Measurements from ENCODE around the gene SNX1.
"Not testable (repeated sequence)": the region's sequence is repeated elsewhere in the genome, so short reads cannot be mapped to it uniquely, and the experiment has no call there.

Gene SNX1

DNA sequence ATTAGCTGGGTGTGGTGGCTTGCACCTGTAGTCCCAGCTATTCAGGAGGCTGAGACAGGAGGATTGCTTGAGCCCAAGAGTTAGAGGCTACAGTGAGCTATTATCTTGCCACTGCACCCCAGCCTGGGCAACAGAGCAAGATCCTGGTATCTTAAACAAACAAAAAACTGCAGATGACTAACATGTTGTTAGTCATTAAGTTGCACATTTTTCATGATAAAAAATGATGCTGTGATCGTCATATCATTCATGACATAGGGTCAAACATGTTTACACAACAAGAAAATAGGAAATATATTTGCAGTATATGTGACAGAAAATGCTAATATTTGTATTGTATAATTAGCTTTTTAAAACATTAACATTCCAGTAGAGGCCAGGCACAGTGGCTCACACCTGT is 29.3 kb upstream of the SNX1 start:
- H3K9ac ChIP-seq (ENCODE audit: low read length): no peak overlapping the region
- H3K27ac ChIP-seq (ENCODE audit: low read depth, low read length): no peak overlapping the region
- no peak overlapping the region for H3K4me3 ChIP-seq (ENCODE audit: low read length)
- H3K4me1 ChIP-seq (ENCODE audit: control insufficient read depth, insufficient read depth, low read length): peaks cover 5% of the 10 kb centered on the region
- no peaks in the 10 kb centered on the region for H3K36me3 ChIP-seq (ENCODE audit: control insufficient read depth, insufficient read depth, low read length)
- H3K27me3 ChIP-seq (ENCODE audit: control insufficient read depth, insufficient read depth, low read length): no peaks in the 10 kb centered on the region

DNA sequence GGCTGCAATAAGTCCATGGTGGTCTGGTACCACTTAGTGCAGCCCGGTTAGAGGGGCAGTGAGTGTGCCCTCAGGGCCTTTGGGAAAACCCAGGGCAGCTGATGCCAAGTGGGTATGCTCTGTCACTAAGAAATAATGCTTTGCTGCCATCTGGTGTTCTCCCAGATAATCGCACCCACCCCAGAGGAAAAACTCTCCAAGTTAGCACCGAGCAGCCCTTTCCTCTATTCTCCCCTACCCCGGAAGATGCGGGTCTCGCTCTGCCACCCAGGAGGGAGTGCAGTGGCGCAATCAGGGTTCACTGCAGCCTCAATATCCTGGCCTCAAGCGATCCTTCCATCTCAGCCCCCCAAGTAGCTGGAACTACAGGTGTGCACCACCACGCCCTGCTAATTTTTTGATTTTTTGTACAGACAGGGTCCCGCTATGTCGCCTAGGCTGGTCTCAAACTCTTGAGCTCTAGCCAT is 28.2 kb upstream of the SNX1 start:
- no peak overlapping the region for H3K9ac ChIP-seq (ENCODE audit: low read length)
- H3K36me3 ChIP-seq (ENCODE audit: control insufficient read depth, insufficient read depth, low read length): peaks cover 7% of the 10 kb centered on the region
- no peaks in the 10 kb centered on the region for H3K27me3 ChIP-seq (ENCODE audit: control insufficient read depth, insufficient read depth, low read length)
- H3K4me3 ChIP-seq (ENCODE audit: low read length): peak overlapping the region; percentile 27
- no peak overlapping the region for H3K27ac ChIP-seq (ENCODE audit: low read depth, low read length)
- H3K4me1 ChIP-seq (ENCODE audit: control insufficient read depth, insufficient read depth, low read length): peaks cover 12% of the 10 kb centered on the region

GRCh38 chr15:64068133-64068532 is 27.6 kb upstream of the SNX1 start:
- Histone ChIP-seq H3K4me1 (ENCODE audit: control insufficient read depth, insufficient read depth, low read length) (peaks cover 12% of the 10 kb centered on the region), H3K27me3 (ENCODE audit: control insufficient read depth, insufficient read depth, low read length) (no peaks in the 10 kb centered on the region), H3K36me3 (ENCODE audit: control insufficient read depth, insufficient read depth, low read length) (peaks cover 7% of the 10 kb centered on the region), H3K27ac (ENCODE audit: low read depth, low read length) (no peak overlapping the region), H3K9ac (ENCODE audit: low read length) (no peak overlapping the region), H3K4me3 (ENCODE audit: low read length) (no peak overlapping the region)

GRCh38 chr15:64070106-64070505 is 25.7 kb upstream of the SNX1 start:
- Histone ChIP-seq H3K4me3 (ENCODE audit: low read length) (no peak overlapping the region), H3K36me3 (ENCODE audit: control insufficient read depth, insufficient read depth, low read length) (peaks cover 7% of the 10 kb centered on the region), H3K27ac (ENCODE audit: low read depth, low read length) (no peak overlapping the region), H3K4me1 (ENCODE audit: control insufficient read depth, insufficient read depth, low read length) (peaks cover 12% of the 10 kb centered on the region), H3K27me3 (ENCODE audit: control insufficient read depth, insufficient read depth, low read length) (no peaks in the 10 kb centered on the region), H3K9ac (ENCODE audit: low read length) (no peak overlapping the region)

- Histone ChIP-seq H3K27me3 (ENCODE audit: control insufficient read depth, insufficient read depth, low read length) (no peaks in the 10 kb centered on the region), H3K27ac (ENCODE audit: low read depth, low read length) (peak overlapping the region; percentile 69), H3K4me3 (ENCODE audit: low read length) (no peak overlapping the region), H3K9ac (ENCODE audit: low read length) (no peak overlapping the region), H3K36me3 (ENCODE audit: control insufficient read depth, insufficient read depth, low read length) (peaks cover 7% of the 10 kb centered on the region), H3K4me1 (ENCODE audit: control insufficient read depth, insufficient read depth, low read length) (peaks cover 12% of the 10 kb centered on the region)
Observed at GRCh38 chr15:64070965-64071851, 24.6 kb upstream of the SNX1 start.

DNA sequence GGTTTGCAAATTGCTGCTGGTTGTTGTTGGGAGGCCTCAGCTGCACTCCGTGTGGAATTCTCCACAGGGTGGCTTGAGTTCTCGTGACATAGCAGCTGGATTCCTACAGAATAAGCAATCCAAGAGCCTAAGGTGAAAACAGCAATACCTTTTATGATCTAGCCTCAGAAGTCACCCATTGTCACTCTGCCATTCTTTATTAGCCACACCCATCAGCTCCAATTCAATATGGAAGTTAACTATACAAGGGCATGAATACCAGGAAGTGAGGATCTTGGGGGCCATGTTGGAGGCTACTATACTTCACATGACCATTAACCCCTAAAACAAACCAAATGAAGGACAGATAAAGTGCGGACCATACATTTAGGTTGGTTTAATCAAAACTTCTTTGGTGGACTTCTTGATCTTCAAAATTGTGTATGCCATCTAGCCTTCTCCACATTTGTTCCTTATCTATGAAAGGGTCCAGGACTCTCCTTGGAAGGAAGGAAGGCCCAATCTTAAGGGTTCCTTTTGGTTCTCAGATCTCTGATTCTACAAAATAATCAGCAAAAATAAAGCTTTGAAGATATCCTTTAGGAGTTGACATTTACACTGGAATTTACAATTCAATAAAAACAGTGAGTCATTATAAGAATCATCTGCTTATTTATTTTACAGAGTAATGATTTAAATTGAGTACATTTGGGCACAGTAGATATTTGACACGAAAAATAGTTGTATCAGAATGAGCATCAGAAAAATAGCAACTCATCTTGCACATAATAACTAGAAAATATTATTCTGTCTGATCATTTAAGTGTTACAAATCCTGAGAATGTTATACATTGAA is 23.6 kb upstream of the SNX1 start:
- Histone ChIP-seq H3K4me1 (ENCODE audit: control insufficient read depth, insufficient read depth, low read length) (peaks cover 12% of the 10 kb centered on the region), H3K36me3 (ENCODE audit: control insufficient read depth, insufficient read depth, low read length) (peaks cover 7% of the 10 kb centered on the region), H3K27me3 (ENCODE audit: control insufficient read depth, insufficient read depth, low read length) (no peaks in the 10 kb centered on the region), H3K4me3 (ENCODE audit: low read length) (no peak overlapping the region), H3K9ac (ENCODE audit: low read length) (no peak overlapping the region), H3K27ac (ENCODE audit: low read depth, low read length) (peak overlapping the region; percentile 69)

- H3K4me1 ChIP-seq (ENCODE audit: control insufficient read depth, insufficient read depth, low read length): peaks cover 12% of the 10 kb centered on the region
- no peak overlapping the region for H3K27ac ChIP-seq (ENCODE audit: low read depth, low read length)
- H3K4me3 ChIP-seq (ENCODE audit: low read length): no peak overlapping the region
- no peak overlapping the region for H3K9ac ChIP-seq (ENCODE audit: low read length)
- peaks cover 7% of the 10 kb centered on the region for H3K36me3 ChIP-seq (ENCODE audit: control insufficient read depth, insufficient read depth, low read length)
- no peaks in the 10 kb centered on the region for H3K27me3 ChIP-seq (ENCODE audit: control insufficient read depth, insufficient read depth, low read length)
Observed at GRCh38 chr15:64072812-64073211, 23.0 kb upstream of the SNX1 start.

- not testable (repeated sequence) for H3K36me3 ChIP-seq (ENCODE audit: control insufficient read depth, insufficient read depth, low read length); H3K4me3 ChIP-seq (ENCODE audit: low read length); H3K27me3 ChIP-seq (ENCODE audit: control insufficient read depth, insufficient read depth, low read length); H3K27ac ChIP-seq (ENCODE audit: low read depth, low read length); H3K9ac ChIP-seq (ENCODE audit: low read length)
- peaks cover 12% of the 10 kb centered on the region for H3K4me1 ChIP-seq (ENCODE audit: control insufficient read depth, insufficient read depth, low read length)
Observed at GRCh38 chr15:64073496-64073895, 22.3 kb upstream of the SNX1 start.

GRCh38 chr15:64082757-64083156 is 13.0 kb upstream of the SNX1 start:
- H3K27me3 ChIP-seq (ENCODE audit: control insufficient read depth, insufficient read depth, low read length): no peaks in the 10 kb centered on the region
- H3K9ac ChIP-seq (ENCODE audit: low read length): no peak overlapping the region
- H3K4me1 ChIP-seq (ENCODE audit: control insufficient read depth, insufficient read depth, low read length): no peaks in the 10 kb centered on the region
- no peak overlapping the region for H3K4me3 ChIP-seq (ENCODE audit: low read length)
- H3K36me3 ChIP-seq (ENCODE audit: control insufficient read depth, insufficient read depth, low read length): peaks cover 4% of the 10 kb centered on the region
- H3K27ac ChIP-seq (ENCODE audit: low read depth, low read length): no peak overlapping the region

GRCh38 chr15:64089543-64090280 is 6.1 kb upstream of the SNX1 start:
- H3K36me3 ChIP-seq (ENCODE audit: control insufficient read depth, insufficient read depth, low read length): peaks cover 4% of the 10 kb centered on the region
- H3K27ac ChIP-seq (ENCODE audit: low read depth, low read length): no peak overlapping the region
- no peak overlapping the region for H3K9ac ChIP-seq (ENCODE audit: low read length)
- no peak overlapping the region for H3K4me3 ChIP-seq (ENCODE audit: low read length)
- no peaks in the 10 kb centered on the region for H3K27me3 ChIP-seq (ENCODE audit: control insufficient read depth, insufficient read depth, low read length)
- peaks cover 5% of the 10 kb centered on the region for H3K4me1 ChIP-seq (ENCODE audit: control insufficient read depth, insufficient read depth, low read length)

GRCh38 chr15:64090527-64090926 is 5.3 kb upstream of the SNX1 start:
- H3K27me3 ChIP-seq (ENCODE audit: control insufficient read depth, insufficient read depth, low read length): no peaks in the 10 kb centered on the region
- no peak overlapping the region for H3K27ac ChIP-seq (ENCODE audit: low read depth, low read length)
- peaks cover 9% of the 10 kb centered on the region for H3K4me1 ChIP-seq (ENCODE audit: control insufficient read depth, insufficient read depth, low read length)
- no peak overlapping the region for H3K4me3 ChIP-seq (ENCODE audit: low read length)
- H3K9ac ChIP-seq (ENCODE audit: low read length): no peak overlapping the region
- H3K36me3 ChIP-seq (ENCODE audit: control insufficient read depth, insufficient read depth, low read length): peaks cover 4% of the 10 kb centered on the region

Data from rectal smooth muscle tissue (tissue), 1 donor.